ENCODE data around the gene PCSK2. TPM values are rescaled to one million over a fixed set of nuclear protein-coding genes. Genes with fewer than 3 reads are reported as not detected.

Gene PCSK2
- total and polyA plus RNA-seq, 10 donors = 0.06 to 0.17 (median 0.16) TPM; not detected in 3

DNA sequence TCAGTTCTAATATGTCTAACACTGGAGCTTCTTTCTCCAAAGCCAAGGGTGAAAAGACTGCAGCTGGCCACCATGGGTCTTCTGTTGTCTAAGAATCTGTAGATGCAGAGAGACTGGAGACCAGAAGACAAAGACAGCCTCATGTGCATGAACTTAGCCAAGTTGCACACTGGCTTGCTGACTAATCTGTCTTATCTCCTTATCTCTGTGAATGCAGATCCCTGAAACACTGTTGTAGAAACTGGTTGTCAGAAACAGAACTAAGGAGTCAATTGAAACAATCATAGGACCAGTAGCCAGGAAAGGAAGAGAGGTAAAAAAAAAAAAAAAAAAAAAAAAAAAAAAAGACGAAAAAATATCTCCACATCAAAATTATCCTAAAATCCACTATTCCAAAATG is 194.7 kb downstream of the PCSK2 start:
- Histone ChIP-seq H3K4me1 (no peaks in the 10 kb centered on the region), H3K27me3 (replicated peaks in 1 of 7) (peaks cover 0 to 6% (median 0%) of the 10 kb centered on the region in 7 donors), H3K9me3 (peaks cover 0 to 2% (median 0%) of the 10 kb centered on the region in 8 donors), H3K4me3 (no peak overlapping the region), H3K36me3 (no peaks in the 10 kb centered on the region), H3K27ac (no peak overlapping the region)
- no peak for DNase-seq
- intact Hi-C loops (cut with DNase I; ENCODE audit: low total_unique reads) = no loop called here
- WGBS, 5 donors = 60 to 94% (median 84%) methylated on average over 1 of the region's 1 CpG
- no peak for TF ChIP-seq POLR2A (IDR thresholded peaks at IDR 0.05)
- no peak for TF ChIP-seq POLR2AphosphoS5 (IDR thresholded peaks at IDR 0.05)
- TF ChIP-seq, protein P1, sequence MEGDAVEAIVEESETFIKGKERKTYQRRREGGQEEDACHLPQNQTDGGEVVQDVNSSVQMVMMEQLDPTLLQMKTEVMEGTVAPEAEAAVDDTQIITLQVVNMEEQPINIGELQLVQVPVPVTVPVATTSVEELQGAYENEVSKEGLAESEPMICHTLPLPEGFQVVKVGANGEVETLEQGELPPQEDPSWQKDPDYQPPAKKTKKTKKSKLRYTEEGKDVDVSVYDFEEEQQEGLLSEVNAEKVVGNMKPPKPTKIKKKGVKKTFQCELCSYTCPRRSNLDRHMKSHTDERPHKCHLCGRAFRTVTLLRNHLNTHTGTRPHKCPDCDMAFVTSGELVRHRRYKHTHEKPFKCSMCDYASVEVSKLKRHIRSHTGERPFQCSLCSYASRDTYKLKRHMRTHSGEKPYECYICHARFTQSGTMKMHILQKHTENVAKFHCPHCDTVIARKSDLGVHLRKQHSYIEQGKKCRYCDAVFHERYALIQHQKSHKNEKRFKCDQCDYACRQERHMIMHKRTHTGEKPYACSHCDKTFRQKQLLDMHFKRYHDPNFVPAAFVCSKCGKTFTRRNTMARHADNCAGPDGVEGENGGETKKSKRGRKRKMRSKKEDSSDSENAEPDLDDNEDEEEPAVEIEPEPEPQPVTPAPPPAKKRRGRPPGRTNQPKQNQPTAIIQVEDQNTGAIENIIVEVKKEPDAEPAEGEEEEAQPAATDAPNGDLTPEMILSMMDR (IDR thresholded peaks at IDR 0.05 in 8 of 11, conservative IDR thresholded peaks at IDR 0.05 in 3 of 11) = no peak

DNA sequence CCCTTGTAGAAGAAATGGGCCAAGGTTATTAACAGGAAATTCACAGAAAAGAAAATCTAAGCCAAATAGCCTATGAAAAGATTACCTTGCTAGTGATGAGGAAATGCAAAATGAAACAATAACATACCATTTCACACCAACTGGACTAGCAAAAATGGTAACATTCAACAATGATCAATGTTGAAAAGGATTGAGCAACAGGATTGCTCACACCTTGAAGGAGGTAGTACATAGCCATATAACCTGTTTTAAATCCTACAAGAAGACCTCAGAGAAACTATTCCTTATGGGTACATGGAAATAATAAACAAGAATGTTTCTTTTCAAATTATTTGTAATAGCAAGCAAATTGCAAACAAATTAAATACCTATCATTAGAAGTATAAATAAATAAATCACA is 196.9 kb downstream of the PCSK2 start:
- TF ChIP-seq, protein P1 (IDR thresholded peaks at IDR 0.05 in 8 of 11, conservative IDR thresholded peaks at IDR 0.05 in 3 of 11) = no peak
- TF ChIP-seq POLR2AphosphoS5 (IDR thresholded peaks at IDR 0.05) (no peak), POLR2A (IDR thresholded peaks at IDR 0.05) (no peak)
- no peaks in the 10 kb centered on the region for H3K4me1 ChIP-seq

DNA sequence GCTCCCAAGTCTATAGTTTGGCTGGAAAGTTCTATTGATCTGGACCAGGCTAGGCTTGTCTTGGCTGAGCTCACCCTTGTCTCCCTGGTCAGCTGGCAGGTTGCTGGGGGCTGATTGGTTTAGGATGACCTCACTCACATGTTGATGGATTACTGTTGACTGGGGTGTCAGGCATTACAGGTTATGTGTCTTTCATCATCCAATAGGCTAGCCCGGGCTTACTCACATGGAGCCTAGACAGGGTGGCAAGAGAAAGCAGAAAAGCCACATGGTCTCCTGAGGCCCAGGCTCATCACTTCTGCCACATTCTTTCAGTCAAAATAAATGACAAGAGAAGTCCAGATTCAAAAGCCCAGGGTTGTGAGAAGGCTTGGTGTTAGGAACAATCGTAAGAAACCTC is 200.8 kb downstream of the PCSK2 start:
- WGBS, 5 donors = 69 to 94% (median 85%) methylated on average over 2 of the region's 2 CpGs
- TF ChIP-seq POLR2A (IDR thresholded peaks at IDR 0.05) (no peak), POLR2AphosphoS5 (IDR thresholded peaks at IDR 0.05) (no peak)
- TF ChIP-seq, protein P1 (IDR thresholded peaks at IDR 0.05 in 8 of 11, conservative IDR thresholded peaks at IDR 0.05 in 3 of 11) = no peak
- intact Hi-C loops (cut with DNase I; ENCODE audit: low total_unique reads) = no loop called here
- H3K27ac ChIP-seq = no peak overlapping the region
- no peaks in the 10 kb centered on the region for H3K4me1 ChIP-seq
- no peaks in the 10 kb centered on the region for H3K36me3 ChIP-seq
- DNase-seq = no peak
- no peak overlapping the region for H3K4me3 ChIP-seq
- no peaks in the 10 kb centered on the region for H3K9me3 ChIP-seq
- H3K27me3 ChIP-seq (replicated peaks in 1 of 7) = peaks cover 0 to 23% (median 6%) of the 10 kb centered on the region in 7 donors

More for the DNA sequence above, 196.9 kb downstream of the PCSK2 start:
- DNase-seq = no peak
- Histone ChIP-seq H3K9me3 (no peaks in the 10 kb centered on the region), H3K27ac (no peak overlapping the region), H3K27me3 (replicated peaks in 1 of 7) (peaks cover 0 to 2% (median 0%) of the 10 kb centered on the region in 7 donors), H3K36me3 (no peaks in the 10 kb centered on the region), H3K4me3 (no peak overlapping the region)
- intact Hi-C loops (cut with DNase I; ENCODE audit: low total_unique reads) = no loop called here

DNA sequence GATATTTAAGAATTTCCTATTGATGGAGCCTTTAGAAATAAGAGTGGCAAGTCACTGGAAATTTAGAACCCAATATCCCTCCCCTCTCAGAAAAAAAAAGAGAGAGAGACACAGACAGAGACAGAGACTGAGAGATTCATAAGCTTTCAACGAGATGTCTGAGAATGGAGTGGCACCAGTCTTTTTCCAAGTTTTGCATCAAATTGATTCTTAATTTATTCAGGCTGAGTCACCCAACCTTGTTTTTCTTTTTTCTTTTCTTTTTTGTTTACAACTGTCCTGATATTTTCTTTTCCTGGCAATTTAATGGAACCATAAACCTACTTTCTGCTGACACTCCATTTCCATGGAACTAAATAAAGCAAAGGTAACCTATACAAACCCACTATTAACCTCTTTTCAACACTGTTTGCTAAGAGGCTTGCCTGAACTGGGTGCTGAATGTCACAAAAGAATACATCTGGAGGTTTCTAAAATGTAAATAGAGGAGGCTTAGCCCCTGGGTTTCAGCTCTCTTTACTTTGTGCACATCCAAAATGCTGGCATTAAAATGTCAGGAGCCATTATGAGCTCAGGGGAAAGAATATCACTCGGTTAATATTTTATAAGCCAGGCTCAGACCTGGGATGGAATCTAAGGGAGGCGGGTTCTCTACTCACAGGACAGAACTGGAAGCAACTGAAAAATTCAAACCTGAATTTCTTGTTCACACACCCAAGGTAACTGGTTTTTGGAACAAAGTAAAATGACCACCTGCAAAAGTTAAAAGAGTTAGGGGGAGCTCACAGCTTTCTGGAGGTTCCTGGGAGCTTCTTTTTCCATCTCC is 203.5 kb downstream of the PCSK2 start:
- Histone ChIP-seq H3K4me1 (no peaks in the 10 kb centered on the region), H3K27me3 (replicated peaks in 1 of 7) (peaks cover 0 to 36% (median 6%) of the 10 kb centered on the region in 7 donors), H3K9me3 (no peaks in the 10 kb centered on the region), H3K36me3 (no peaks in the 10 kb centered on the region), H3K4me3 (no peak overlapping the region), H3K27ac (no peak overlapping the region)
- WGBS, 5 donors = 74 to 81% (median 79%) methylated on average over 3 of the region's 3 CpGs
- intact Hi-C loops (cut with DNase I; ENCODE audit: low total_unique reads) = loop anchor here (2.0 kb wide), 1 partner anchor 628 kb away; no protein-coding TSS in a partner anchor
- TF ChIP-seq, protein P1 (IDR thresholded peaks at IDR 0.05 in 8 of 11, conservative IDR thresholded peaks at IDR 0.05 in 3 of 11) = no peak
- no peak for TF ChIP-seq POLR2A (IDR thresholded peaks at IDR 0.05)
- TF ChIP-seq POLR2AphosphoS5 (IDR thresholded peaks at IDR 0.05) = no peak
- no peak for DNase-seq

Data from spleen (tissue), 11 donors.